GM19395 (cell line): Measurements from ENCODE around the gene LGR4.
"Not testable (repeated sequence)": the region's sequence is repeated elsewhere in the genome, so short reads cannot be mapped to it uniquely, and the experiment has no call there.

Source experiments
- ATAC-seq: cut with Tn5 transposase; IDR thresholded peaks from one replicate; pipeline ENCODE4 v1.9.1; 2021; ENCODE audit warnings: mild to moderate bottlenecking, moderate library complexity; ENCODE audit not compliant: unreplicated experiment

Gene LGR4

GRCh38 chr11:27459191-27459590 is 13.4 kb downstream of the LGR4 start:
- no peak for ATAC-seq

- no peak for ATAC-seq
These were observed 14.4 kb downstream of the LGR4 start for GRCh38 chr11:27458182-27458581.

GRCh38 chr11:27456795-27457329 is 15.7 kb downstream of the LGR4 start:
- no peak for ATAC-seq

- no peak for ATAC-seq
These were observed 16.3 kb downstream of the LGR4 start for GRCh38 chr11:27456140-27456794.

- no peak for ATAC-seq
These were observed 16.9 kb downstream of the LGR4 start for GRCh38 chr11:27455667-27456066.

- no peak for ATAC-seq
These were observed 18.9 kb downstream of the LGR4 start for GRCh38 chr11:27453701-27454100.

GRCh38 chr11:27452147-27452546 is 20.4 kb downstream of the LGR4 start:
- ATAC-seq, result no peak

DNA sequence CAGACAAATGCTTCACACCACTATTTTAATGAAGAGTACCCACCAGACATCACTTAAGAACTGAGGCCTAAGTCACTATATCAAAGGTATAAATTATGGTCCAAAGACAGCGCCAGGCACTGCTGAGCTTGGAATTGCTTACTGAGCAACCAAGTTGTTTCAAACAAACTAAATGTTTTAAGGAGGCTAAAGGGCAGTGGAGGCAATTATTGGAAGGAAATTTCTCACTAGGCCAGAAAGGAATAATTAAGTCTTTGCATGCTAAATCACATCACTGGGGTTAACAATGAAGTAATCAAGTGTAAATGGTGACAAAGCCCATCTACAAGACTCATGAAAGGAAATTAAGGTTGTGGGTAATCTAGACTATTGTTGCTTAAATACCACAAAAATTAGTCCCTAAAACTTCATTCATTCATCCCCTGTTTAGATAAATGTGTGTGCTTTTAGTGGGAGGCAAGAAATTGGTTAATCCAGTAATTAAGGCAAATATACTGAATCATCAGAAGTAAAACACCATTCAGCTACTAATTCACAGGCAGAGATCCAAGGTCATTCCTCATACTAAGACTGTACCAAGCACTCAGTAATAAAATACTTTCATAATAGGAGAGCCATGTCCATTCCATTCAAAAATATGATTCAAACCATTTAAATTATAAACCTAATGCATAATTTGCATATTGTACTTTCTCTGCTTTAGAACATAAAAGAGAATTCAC is 21.2 kb downstream of the LGR4 start:
- no peak for ATAC-seq

- not testable (repeated sequence) for ATAC-seq
These were observed 24.4 kb downstream of the LGR4 start for GRCh38 chr11:27448184-27448540.

GRCh38 chr11:27447288-27448183 is 25.1 kb downstream of the LGR4 start:
- ATAC-seq, result no peak

DNA sequence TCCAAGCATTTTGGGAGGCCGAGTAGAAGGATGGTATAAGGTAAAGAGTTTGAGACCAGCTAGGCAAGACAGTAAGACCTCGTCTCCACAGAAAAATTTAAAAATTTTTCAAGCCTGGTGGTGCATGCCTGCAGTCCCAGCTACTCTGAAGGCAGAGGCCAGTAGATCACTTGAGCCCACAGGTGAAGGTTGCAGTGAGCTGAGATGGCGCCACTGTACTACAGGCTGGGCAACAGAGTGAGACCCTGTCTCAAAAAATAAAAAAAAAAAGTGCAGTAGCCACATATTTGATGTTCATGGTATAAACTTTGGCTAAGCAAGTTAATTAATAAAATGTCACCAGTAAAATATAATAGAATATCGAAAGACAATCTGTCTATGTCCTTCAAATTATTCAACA is 27.0 kb downstream of the LGR4 start:
- no peak for ATAC-seq

- ATAC-seq, result no peak
These were observed 27.8 kb downstream of the LGR4 start for GRCh38 chr11:27444801-27445215.

DNA sequence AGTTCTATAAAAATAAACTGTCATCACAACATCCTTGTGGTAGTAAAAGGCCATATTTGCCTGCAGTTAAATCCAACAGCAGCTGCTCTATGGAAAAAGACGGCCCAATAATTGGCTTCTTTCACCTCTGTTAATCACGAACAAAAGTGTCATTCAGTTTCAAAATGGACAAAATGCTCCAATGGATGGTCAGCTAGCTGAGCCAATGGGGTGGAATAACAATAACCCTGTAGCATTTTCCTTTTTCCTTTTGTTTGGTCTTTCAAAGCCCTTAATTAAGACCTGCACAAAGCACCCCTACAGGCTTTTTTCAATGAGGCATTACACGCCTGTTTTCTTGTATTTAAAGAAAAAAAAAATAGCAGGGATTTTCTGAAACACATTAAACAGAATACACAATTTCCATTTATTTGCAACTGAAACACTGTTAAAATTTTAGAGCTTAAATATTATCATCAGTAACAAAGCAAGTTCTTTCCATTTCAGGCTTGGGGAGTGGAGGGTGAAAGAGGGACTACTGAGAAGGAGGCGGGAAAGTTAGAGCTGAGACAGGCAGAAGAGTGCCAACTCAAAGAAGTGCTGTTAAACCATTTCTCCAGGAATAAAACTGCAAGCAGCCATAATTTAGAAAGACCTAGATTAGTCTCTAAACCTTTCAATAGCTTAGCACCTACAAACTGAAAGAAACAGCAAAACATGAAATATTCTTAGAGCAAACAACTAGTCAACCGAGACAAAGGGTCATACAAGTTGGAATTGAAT is 28.7 kb downstream of the LGR4 start:
- no peak for ATAC-seq

GRCh38 chr11:27443227-27443626 is 29.4 kb downstream of the LGR4 start:
- no peak for ATAC-seq

- no peak for ATAC-seq
These were observed 32.5 kb downstream of the LGR4 start for GRCh38 chr11:27440090-27440489.

DNA sequence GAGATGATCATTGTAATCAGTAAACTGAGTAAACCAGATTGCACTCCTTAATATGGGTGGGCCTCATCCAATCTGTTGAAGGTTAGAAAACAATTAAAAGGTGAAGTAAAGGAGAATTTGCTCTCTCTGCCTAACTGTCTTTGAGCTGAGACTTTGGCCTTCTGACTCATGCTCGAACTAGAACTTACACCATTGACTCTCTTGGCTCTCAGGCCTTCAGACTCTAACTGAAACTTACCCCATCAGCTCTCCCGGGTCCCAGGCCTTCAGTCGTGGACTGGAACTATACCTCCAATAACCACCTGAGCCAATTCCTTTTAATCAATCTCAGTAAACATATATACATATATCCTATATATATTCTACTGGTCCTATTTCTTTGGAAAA is 34.0 kb downstream of the LGR4 start:
- no peak for ATAC-seq

DNA sequence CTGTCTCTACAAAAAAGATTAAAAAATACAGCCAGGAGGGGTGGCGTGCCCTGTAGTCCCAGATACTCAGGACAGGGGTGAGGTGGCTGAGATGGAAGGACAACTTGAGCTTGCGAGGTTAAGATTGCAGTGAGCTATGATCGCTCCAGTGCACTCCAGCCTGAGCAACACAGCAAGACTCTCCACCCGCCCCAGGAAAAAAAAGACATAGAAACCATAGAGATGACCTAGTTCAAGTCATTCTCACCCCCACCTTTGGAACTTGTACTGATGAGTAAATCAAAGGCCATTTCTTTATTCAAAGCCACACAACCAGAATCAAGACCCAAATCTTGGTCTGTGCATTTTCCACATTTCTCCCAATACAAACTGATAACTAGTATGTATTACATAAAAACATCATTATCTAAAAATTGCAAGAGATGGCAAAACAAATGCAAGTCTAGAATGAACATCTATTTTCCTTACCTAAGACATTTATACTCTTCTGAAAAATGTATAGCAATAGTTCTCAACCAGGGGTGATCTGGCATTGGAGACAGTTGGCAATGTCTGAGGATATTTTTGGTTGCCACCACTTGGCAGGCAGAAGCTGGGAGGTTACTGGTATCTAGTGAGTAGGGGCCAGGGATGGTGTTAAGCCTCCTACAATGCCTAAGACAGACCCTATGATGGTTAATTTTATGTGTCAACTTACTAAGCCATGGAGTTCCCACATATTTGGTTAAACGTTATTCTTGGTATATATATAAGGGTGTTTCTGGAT is 34.6 kb downstream of the LGR4 start:
- no peak for ATAC-seq

DNA sequence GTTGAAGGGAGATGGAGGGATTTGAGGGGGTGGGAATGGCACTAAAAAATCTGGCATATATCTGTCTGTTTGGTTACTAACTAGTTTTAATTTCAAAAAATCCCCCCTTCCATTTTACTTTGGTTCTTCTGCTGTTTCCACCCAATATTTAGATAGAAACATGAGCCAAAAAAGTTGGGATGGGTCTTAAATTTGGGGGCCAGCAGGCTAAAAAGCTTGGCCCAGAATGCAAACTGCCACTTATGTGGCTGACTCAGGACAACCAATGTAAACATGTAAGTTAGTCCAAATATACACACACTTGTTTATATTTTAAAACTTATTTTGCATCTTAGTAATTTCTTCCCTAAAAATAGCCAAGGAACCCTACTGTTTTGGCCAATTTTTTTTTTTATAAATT is 35.7 kb downstream of the LGR4 start:
- ATAC-seq, result no peak

- no peak for ATAC-seq
These were observed 38.8 kb downstream of the LGR4 start for GRCh38 chr11:27433742-27434141.

- ATAC-seq, result no peak
These were observed 40.8 kb downstream of the LGR4 start for GRCh38 chr11:27431808-27432207.
